ENCODE results near the gene CENPQ.

The CENPQ gene

DNA sequence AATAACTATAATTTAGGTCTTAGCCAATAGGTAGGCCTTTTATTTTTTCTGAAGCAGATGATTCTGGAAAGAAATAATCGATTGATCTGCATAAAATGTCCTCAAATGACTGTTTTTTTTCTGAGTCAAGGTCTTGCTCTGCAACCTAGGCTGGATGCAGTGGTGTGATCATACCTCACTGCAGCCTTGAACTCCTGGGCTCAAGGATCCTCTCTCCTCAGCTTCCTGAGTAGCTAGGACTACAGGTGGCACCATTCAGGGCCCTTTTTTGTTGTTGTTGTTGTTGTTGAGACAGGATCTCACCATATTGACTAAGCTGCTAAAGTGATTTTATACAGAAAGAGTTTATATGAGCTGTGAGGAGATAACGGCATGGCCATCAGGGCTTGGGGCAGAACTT lies 54.7 kb downstream of the CENPQ start:
- TF ChIP-seq, protein P1, sequence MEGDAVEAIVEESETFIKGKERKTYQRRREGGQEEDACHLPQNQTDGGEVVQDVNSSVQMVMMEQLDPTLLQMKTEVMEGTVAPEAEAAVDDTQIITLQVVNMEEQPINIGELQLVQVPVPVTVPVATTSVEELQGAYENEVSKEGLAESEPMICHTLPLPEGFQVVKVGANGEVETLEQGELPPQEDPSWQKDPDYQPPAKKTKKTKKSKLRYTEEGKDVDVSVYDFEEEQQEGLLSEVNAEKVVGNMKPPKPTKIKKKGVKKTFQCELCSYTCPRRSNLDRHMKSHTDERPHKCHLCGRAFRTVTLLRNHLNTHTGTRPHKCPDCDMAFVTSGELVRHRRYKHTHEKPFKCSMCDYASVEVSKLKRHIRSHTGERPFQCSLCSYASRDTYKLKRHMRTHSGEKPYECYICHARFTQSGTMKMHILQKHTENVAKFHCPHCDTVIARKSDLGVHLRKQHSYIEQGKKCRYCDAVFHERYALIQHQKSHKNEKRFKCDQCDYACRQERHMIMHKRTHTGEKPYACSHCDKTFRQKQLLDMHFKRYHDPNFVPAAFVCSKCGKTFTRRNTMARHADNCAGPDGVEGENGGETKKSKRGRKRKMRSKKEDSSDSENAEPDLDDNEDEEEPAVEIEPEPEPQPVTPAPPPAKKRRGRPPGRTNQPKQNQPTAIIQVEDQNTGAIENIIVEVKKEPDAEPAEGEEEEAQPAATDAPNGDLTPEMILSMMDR (IDR thresholded peaks at IDR 0.05; ENCODE audit: borderline replicate concordance, insufficient read depth, low read depth, low read length), result no peak
- H3K4me3 ChIP-seq (ENCODE audit: low read depth, low read length), result no peak overlapping the region

DNA sequence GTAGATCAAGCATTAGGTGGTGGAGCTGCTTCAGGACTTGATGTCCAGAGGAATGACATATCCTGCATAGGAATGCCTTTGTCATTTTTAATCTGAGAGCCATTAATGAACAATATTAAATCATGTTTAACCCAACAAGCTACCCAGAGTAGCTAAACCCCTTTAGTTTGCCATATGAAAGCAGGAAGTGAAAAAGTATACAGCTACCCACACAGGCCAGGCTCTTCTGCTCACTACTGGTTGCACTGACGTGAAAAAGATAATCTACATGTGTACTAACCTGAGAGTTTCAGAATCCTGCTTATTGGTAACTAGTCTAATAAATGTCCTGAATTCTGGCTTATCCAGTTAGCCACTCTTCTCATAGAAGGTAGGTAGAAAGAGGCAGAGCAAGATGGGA lies 56.5 kb downstream of the CENPQ start:
- H3K4me3 ChIP-seq (ENCODE audit: low read depth, low read length), result no peak overlapping the region
- TF ChIP-seq, protein P1 (IDR thresholded peaks at IDR 0.05; ENCODE audit: borderline replicate concordance, insufficient read depth, low read depth, low read length), result no peak

DNA sequence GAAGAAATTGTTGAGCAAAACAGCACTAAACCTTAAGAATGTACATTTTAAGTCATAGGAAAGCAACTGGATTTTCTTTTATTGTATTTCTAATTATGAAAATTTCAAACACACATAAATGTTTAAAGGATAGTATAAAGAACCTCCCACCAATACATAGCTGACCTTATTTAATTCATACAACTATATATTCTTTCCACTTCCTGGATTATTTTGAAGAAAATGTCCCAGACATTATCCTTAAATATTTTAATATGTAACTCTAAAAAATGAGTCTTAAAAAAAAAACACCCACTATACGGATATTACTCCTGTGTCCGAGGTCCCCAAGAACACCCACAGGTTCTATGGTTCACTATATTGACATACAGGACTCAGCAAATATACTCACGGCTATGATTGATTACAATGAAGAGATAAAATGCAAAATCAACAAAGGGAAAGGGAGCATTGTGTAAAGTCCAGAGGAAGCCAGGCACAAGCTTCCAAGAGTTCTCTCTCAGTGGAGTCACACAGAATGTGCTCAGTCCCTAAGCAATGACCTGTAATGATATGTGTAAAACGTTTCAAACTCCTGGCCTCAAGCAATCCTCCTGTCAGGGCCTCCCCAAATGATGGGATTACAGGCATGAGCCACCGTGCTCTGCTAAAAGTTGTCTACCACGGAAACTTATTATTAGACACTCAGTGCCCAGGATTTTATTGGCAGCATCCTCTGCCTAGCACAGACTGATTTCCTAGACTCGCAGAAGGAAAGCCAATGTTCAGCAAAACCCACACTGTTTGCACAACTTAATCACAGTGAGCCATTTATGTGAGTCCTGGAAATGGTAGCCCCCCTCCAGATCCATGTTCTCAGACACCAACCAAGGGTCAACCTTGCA lies 59.8 kb downstream of the CENPQ start:
- H3K4me3 ChIP-seq (ENCODE audit: low read depth, low read length), result no peak overlapping the region
- TF ChIP-seq, protein P1 (IDR thresholded peaks at IDR 0.05; ENCODE audit: borderline replicate concordance, insufficient read depth, low read depth, low read length), result no peak

DNA sequence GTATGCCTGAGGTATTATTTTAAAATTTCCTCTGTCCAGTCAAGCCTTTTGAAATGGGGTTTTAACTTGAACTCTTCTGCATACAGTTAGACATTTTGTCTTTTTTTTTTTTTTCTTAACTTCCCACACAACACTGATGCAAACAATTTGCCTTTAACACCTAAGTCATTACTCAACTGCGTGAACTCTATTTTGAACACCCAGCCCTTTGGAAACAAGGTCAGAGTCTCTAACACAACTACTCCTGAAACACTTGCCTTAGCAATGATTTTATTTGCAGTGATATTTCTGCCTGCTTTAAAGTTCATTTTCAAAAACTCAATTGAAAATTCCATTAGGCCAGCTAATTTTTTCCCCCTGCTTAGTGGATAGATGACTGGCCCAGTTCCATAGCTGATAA lies 60.7 kb downstream of the CENPQ start:
- H3K4me3 ChIP-seq (ENCODE audit: low read depth, low read length), result no peak overlapping the region

DNA sequence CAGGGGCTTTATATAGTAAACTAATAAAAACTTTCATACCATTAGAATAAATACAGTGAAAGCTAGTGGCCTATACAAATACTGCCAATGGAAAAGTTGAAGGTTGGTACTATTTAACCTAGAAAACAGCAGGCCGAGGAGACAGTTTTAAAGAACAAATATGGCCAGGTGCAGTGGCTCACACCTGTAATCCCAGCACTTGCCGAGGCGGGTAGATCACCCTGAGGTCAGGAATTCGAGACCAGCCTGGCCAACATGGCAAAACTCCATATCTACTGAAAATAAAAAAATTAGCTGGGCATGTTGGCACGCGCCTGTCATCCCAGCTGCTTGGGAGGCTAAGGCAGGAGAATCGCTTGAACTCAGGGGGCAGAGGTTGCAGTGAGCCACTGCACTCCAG lies 61.4 kb downstream of the CENPQ start:
- TF ChIP-seq, protein P1 (IDR thresholded peaks at IDR 0.05; ENCODE audit: borderline replicate concordance, insufficient read depth, low read depth, low read length), result no peak
- H3K4me3 ChIP-seq (ENCODE audit: low read depth, low read length), result no peak overlapping the region

More for the DNA sequence above, 60.7 kb downstream of the CENPQ start:
- TF ChIP-seq, protein P1 (IDR thresholded peaks at IDR 0.05; ENCODE audit: borderline replicate concordance, insufficient read depth, low read depth, low read length), result no peak

DNA sequence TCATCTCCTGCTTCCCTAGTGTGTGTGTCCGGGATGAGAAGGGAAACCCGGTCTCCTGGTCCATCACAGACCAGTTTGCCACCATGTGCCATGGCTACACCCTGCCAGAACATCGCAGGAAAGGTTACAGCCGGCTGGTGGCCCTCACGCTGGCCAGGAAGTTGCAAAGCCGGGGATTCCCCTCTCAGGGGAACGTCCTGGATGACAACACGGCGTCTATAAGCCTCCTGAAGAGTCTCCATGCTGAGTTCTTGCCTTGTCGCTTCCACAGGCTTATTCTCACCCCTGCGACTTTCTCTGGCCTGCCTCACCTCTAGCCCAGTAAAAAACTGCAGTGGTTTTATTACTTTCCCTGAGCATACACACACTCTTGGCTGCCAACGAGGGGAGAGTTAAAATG lies 63.4 kb downstream of the CENPQ start:
- TF ChIP-seq, protein P1 (IDR thresholded peaks at IDR 0.05; ENCODE audit: borderline replicate concordance, insufficient read depth, low read depth, low read length), result no peak
- H3K4me3 ChIP-seq (ENCODE audit: low read depth, low read length), result no peak overlapping the region

DNA sequence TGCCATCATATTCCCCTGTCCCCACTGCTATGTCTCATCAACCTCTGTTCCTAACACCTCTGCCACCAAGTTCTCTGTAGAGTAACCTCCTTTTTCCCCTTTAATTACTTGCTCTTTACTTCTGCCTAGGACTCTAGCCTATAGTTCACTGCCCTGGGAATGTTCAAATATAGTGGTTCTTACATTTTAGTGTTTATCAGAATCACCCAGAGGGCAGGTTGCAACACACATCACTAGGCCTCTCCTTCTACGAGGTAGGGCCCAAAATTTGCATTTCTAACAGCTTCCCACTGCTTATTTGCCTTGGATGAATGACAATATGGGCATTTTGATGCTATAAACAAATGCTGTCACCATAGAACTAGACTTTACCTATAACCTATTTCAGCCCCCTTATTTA lies 64.2 kb downstream of the CENPQ start:
- TF ChIP-seq, protein P1 (IDR thresholded peaks at IDR 0.05; ENCODE audit: borderline replicate concordance, insufficient read depth, low read depth, low read length), result no peak
- no peak overlapping the region for H3K4me3 ChIP-seq (ENCODE audit: low read depth, low read length)
